GM23338 (cell line): ENCODE measurements around the gene ZSWIM1. TPM values are rescaled to one million over a fixed set of nuclear protein-coding genes. Genes with fewer than 3 reads are reported as not detected.

Experiments
- ATAC-seq: fragments of 200-7000 bp; cut with Tn5 transposase; 3 replicates; pipeline ENCODE4 v1.9.1; 2020
- DNase-seq: peaks from one replicate; pipeline ENCODE4 v3.0.0-alpha.2; 2015; ENCODE audit warnings: low spot score
- H2AFZ ChIP-seq: fragments of 200-600 bp; sonication (generic); 2 replicates; pipeline ENCODE4 v1.8.0; 2016; ENCODE audit warnings: antibody characterized with exemption, mild to moderate bottlenecking, moderate library complexity
- H3F3A ChIP-seq: fragments of 200-600 bp; sonication (generic); replicated peaks from 2 replicates; pipeline ENCODE4 v1.8.0; 2017; ENCODE audit warnings: antibody characterized with exemption, mixed run types, low read depth
- H3K27ac ChIP-seq: fragments of 200-600 bp; sonication (generic); 2 replicates; pipeline ENCODE4 v1.6.1; 2016; ENCODE audit warnings: low read depth
- H3K27me3 ChIP-seq: fragments of 200-600 bp; sonication (generic); 2 replicates; pipeline ENCODE4 v1.8.0; 2016; ENCODE audit warnings: mild to moderate bottlenecking, mixed run types, moderate library complexity; ENCODE audit not compliant: insufficient read depth
- H3K36me3 ChIP-seq: fragments of 200-600 bp; sonication (generic); 2 replicates; pipeline ENCODE4 v1.8.0; 2016; ENCODE audit warnings: mild to moderate bottlenecking; ENCODE audit not compliant: insufficient read depth
- H3K4me1 ChIP-seq: fragments of 200-600 bp; sonication (generic); 2 replicates; pipeline ENCODE4 v1.8.0; 2016; ENCODE audit warnings: mild to moderate bottlenecking, moderate library complexity; ENCODE audit not compliant: insufficient read depth
- H3K4me2 ChIP-seq: fragments of 200-600 bp; sonication (generic); 2 replicates; pipeline ENCODE4 v1.7.1; 2017; ENCODE audit warnings: mixed run types
- H3K4me3 ChIP-seq: fragments of 200-600 bp; sonication (generic); 2 replicates; pipeline ENCODE4 v1.6.1; 2016; ENCODE audit warnings: mixed run types
- H3K79me2 ChIP-seq: fragments of 200-600 bp; sonication (generic); replicated peaks from 2 replicates; pipeline ENCODE4 v1.8.0; 2017; ENCODE audit warnings: mild to moderate bottlenecking; ENCODE audit not compliant: insufficient read depth
- H3K9me2 ChIP-seq: fragments of 200-600 bp; sonication (generic); 2 replicates; pipeline ENCODE4 v1.8.0; 2017; ENCODE audit not compliant: insufficient read depth
- H4K20me1 ChIP-seq: fragments of 200-600 bp; sonication (generic); replicated peaks from 2 replicates; pipeline ENCODE4 v1.8.0; 2017; ENCODE audit warnings: mild to moderate bottlenecking; ENCODE audit not compliant: insufficient read depth
- H3K27ac Mint-ChIP-seq: 2 replicates; pipeline ENCODE4 v1.8.0; 2020; ENCODE audit warnings: inconsistent platforms, mild to moderate bottlenecking, moderate library complexity, mixed read lengths
- H3K27me3 Mint-ChIP-seq: 3 replicates; pipeline ENCODE4 v1.8.0; 2022; ENCODE audit warnings: low read depth, mild to moderate bottlenecking, moderate library complexity, mixed read lengths, inconsistent platforms; ENCODE audit not compliant: insufficient read depth, poor library complexity
- H3K36me3 Mint-ChIP-seq: 3 replicates; pipeline ENCODE4 v1.8.0; 2021; ENCODE audit warnings: low read depth, mild to moderate bottlenecking, inconsistent platforms, moderate library complexity, mixed read lengths
- H3K4me1 Mint-ChIP-seq: 3 replicates; pipeline ENCODE4 v1.8.0; 2020; ENCODE audit warnings: mild to moderate bottlenecking, inconsistent platforms, mixed read lengths
- H3K4me3 Mint-ChIP-seq: 3 replicates; pipeline ENCODE4 v1.8.0; 2021; ENCODE audit warnings: moderate library complexity, mild to moderate bottlenecking, inconsistent platforms, mixed read lengths
- H3K9me3 Mint-ChIP-seq: 3 replicates; pipeline ENCODE4 v1.8.0; 2020; ENCODE audit warnings: moderate library complexity, mild to moderate bottlenecking, inconsistent platforms, mixed read lengths
- CREB1 ChIP-seq: fragments of 250-450 bp; sonication (Bioruptor Pico); IDR thresholded peaks from 2 replicates; pipeline ENCODE4 v1.5.0; 2020; ENCODE audit warnings: low read depth, mild to moderate bottlenecking, moderate library complexity
- ETS1 ChIP-seq: IDR thresholded peaks from 2 replicates; pipeline ENCODE4 v1.6.1; 2016; ENCODE audit warnings: antibody characterized with exemption
- EZH2 ChIP-seq: fragments of 200-600 bp; sonication (generic); IDR thresholded peaks from one replicate; pipeline ENCODE4 v1.8.0; 2017; ENCODE audit warnings: antibody characterized with exemption, mild to moderate bottlenecking, low read depth; ENCODE audit not compliant: unreplicated experiment
- EZH2phosphoT487 ChIP-seq: fragments of 200-600 bp; sonication (generic); IDR thresholded peaks from one replicate; pipeline ENCODE4 v1.8.1; 2018; ENCODE audit warnings: antibody characterized with exemption; ENCODE audit not compliant: unreplicated experiment
- JUNB ChIP-seq: IDR thresholded peaks from one replicate; pipeline ENCODE4 v1.6.1; 2016; ENCODE audit warnings: antibody characterized with exemption; ENCODE audit not compliant: unreplicated experiment
- NANOG ChIP-seq: IDR thresholded peaks from 2 replicates; pipeline ENCODE4 v1.6.1; 2016; ENCODE audit warnings: antibody characterized with exemption, borderline replicate concordance
- POLR2AphosphoS5 ChIP-seq: IDR thresholded peaks from 2 replicates; pipeline ENCODE4 v1.6.1; 2016; ENCODE audit warnings: antibody characterized with exemption, low read depth
- REST ChIP-seq: IDR thresholded peaks from one replicate; pipeline ENCODE4 v1.6.1; 2018; ENCODE audit warnings: antibody characterized with exemption; ENCODE audit not compliant: unreplicated experiment
- STAT1 ChIP-seq: IDR thresholded peaks from one replicate; pipeline ENCODE4 v1.6.1; 2016; ENCODE audit warnings: antibody characterized with exemption; ENCODE audit not compliant: unreplicated experiment
- ZNF114 ChIP-seq: fragments of 250-450 bp; sonication (Bioruptor Pico); IDR thresholded peaks from 2 replicates; pipeline ENCODE4 v1.5.0; 2020; ENCODE audit warnings: mild to moderate bottlenecking, moderate library complexity
- ZNF331 ChIP-seq: fragments of 250-450 bp; sonication (Bioruptor Pico); IDR thresholded peaks from 2 replicates; pipeline ENCODE4 v1.5.0; 2020; ENCODE audit warnings: low read depth, mild to moderate bottlenecking, moderate library complexity
- ZNF462 ChIP-seq: fragments of 250-450 bp; sonication (Bioruptor Pico); IDR thresholded peaks from 2 replicates; pipeline ENCODE4 v1.5.0; 2020; ENCODE audit warnings: mild to moderate bottlenecking, moderate library complexity
- polyA plus RNA-seq: library from polyadenylated mRNA; unstranded; fragments of >200 nt; fragmentation: Nextera tagmentation; extraction: Ambion mirVana; gene quantifications from 2 replicates; pipeline ENCODE4 v1.2.1, GENCODE V29; 2016
- total RNA-seq: library from RNA; depleted of rRNA; stranded (reverse); fragments of >200 nt; shearing (Covaris generic); gene quantifications from 2 replicates; pipeline ENCODE4 v1.2.3, GENCODE V29; 2014
- TF ChIP-seq, protein P1 (sequence below), 2 experiments: fragments of 200-600 bp in 1 of 2; sonication (generic) in 1 of 2; conservative IDR thresholded peaks; 2 replicates each; pipeline versions ENCODE4 v1.5.1 to v1.6.1; 2016 to 2017; ENCODE audit warnings: antibody characterized with exemption in 2 of 2, low read depth in 2 of 2, mild to moderate bottlenecking in 2 of 2, moderate library complexity in 1 of 2

Gene ZSWIM1
- total and polyA plus RNA-seq, 2 experiments from 2014 or later, result 11.5 to 16.2 TPM

- Histone ChIP-seq H3F3A (0 out of 2 replicates have a peak, but pooled peaks cover 5% of the 10 kb centered on the region), H2AFZ (no peak overlapping the region), H3K27me3 (no peaks in the 10 kb centered on the region), H4K20me1 (peaks cover 29% of the 10 kb centered on the region), H3K4me3 (no peak overlapping the region), H3K9me2 (no peaks in the 10 kb centered on the region), H3K27ac (no peak overlapping the region), H3K36me3 (peaks cover 24% of the 10 kb centered on the region), H3K4me2 (no peak overlapping the region), H3K4me1 (no peaks in the 10 kb centered on the region; the same call in 1 of the 2 replicates), H3K79me2 (peaks cover 10% of the 10 kb centered on the region)
- TF ChIP-seq ZNF331 (no peak), ZNF462 (CRISPR knock-in tag) (no peak), CREB1 (CRISPR knock-in tag) (no peak), POLR2AphosphoS5 (no peak), ZNF114 (CRISPR knock-in tag) (no peak), EZH2phosphoT487 (no peak), JUNB (no peak), ETS1 (no peak), EZH2 (no peak), REST (no peak), NANOG (no peak), STAT1 (no peak)
- TF ChIP-seq, protein P1, sequence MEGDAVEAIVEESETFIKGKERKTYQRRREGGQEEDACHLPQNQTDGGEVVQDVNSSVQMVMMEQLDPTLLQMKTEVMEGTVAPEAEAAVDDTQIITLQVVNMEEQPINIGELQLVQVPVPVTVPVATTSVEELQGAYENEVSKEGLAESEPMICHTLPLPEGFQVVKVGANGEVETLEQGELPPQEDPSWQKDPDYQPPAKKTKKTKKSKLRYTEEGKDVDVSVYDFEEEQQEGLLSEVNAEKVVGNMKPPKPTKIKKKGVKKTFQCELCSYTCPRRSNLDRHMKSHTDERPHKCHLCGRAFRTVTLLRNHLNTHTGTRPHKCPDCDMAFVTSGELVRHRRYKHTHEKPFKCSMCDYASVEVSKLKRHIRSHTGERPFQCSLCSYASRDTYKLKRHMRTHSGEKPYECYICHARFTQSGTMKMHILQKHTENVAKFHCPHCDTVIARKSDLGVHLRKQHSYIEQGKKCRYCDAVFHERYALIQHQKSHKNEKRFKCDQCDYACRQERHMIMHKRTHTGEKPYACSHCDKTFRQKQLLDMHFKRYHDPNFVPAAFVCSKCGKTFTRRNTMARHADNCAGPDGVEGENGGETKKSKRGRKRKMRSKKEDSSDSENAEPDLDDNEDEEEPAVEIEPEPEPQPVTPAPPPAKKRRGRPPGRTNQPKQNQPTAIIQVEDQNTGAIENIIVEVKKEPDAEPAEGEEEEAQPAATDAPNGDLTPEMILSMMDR (conservative IDR thresholded peaks at IDR 0.05; ENCODE audit: low read depth in 2 of 2), result no peak
- Mint-ChIP-seq H3K4me1 (peaks cover 10% of the 10 kb centered on the region), H3K27me3 (peaks cover 28% of the 10 kb centered on the region), H3K36me3 (peaks cover 89% of the 10 kb centered on the region), H3K27ac (no peak overlapping the region), H3K4me3 (no peak overlapping the region), H3K9me3 (no peaks in the 10 kb centered on the region; the same call in 2 of the 3 replicates)
- ATAC-seq (no peak), DNase-seq (no peak)
Measured at GRCh38 chr20:45905505-45906079, 24.6 kb downstream of the ZSWIM1 start.
